ENCODE data around the gene KIF2A. TPM values are rescaled to one million over a fixed set of nuclear protein-coding genes. Genes with fewer than 3 reads are reported as not detected.

KIF2A gene
- total and polyA plus RNA-seq, 2 donors (not counting 3 experiments of a cell fraction or from before 2014, with no cell fraction given) = 17.1 to 65.1 TPM

DNA sequence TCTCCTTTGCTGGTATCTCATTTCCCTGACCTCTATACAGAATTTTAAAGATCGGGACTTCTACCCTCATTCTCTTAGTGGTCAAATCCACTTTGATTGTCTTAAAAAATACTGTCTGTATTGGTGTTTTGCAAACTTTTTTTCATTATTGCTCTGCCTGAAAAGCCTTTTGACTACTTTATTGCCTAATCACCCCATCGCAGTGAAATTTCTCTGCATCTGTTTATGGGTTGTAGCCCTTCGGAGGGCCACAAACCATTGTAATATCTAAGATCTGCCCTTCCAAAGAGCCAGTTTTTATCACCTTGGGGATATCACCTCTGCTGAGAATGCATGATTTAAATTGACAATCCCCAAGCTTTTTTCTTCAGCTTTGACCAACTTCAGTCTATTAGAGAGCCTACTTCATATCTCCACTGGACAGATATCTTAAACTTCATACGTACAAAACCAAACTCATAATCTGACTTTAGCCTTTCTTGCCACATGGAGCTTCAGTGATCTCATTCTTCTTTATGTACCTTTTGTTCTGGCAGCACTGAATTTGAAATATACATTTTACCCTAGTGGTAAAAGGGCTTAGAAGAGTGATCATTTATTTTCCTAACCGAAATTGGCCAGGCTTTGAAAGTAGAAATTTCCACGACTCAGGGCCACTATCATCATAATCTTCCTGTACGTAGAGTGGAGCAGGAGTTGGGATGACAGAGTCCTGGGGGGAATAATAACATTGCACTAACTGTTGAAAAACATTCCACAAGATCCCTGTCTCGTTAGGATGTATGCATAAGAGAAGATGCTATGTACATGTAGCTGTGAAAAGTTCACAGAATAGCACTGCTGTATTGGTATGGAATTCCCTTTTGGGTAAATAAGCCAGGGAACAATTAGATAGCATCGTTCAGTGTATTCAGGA, 21.4 kb downstream of the KIF2A start:
- intact Hi-C loops (cut with micrococcal nuclease) = no loop called here
- dilution Hi-C loops (cut with MboI; ENCODE audit: extremely low pct_ligation_motif_present, low sequenced_read_pairs) = no loop called here
- BruUV-seq (replicated peaks) = no TSS peak
- no peaks in the 10 kb centered on the region for H3K36me3 ChIP-seq (ENCODE audit: control insufficient read depth in 2 of 2, extremely low read depth in 1 of 2, insufficient read depth in 2 of 2, low read length in 2 of 2)
- H3K4me3 ChIP-seq (replicated peaks in 1 of 3; ENCODE audit: insufficient read depth in 1 of 3, low read depth in 1 of 3, low read length in 3 of 3) = no peak overlapping the region
- no peak overlapping the region for H3K9ac ChIP-seq (replicated peaks; ENCODE audit: extremely low read depth, insufficient read depth, low read length)
- H2AFZ ChIP-seq (ENCODE audit: low read depth, low read length) = no peak overlapping the region
- no peak overlapping the region for H3K4me2 ChIP-seq (ENCODE audit: insufficient read depth, low read length)
- no peaks in the 10 kb centered on the region for H3K9me3 ChIP-seq (replicated peaks; ENCODE audit: control insufficient read depth, insufficient read depth, low read length)
- H3K4me1 ChIP-seq (ENCODE audit: control insufficient read depth, extremely low read depth, insufficient read depth, low read length) = peaks cover 5% of the 10 kb centered on the region
- FAIRE-seq = no peak
- ChIA-PET CTCF (interaction anchor here (1.3 kb wide), 1 partner anchor 35 kb away, joined by 3 read pairs; no protein-coding TSS in a partner anchor), POLR2A (no interaction called here)
- H3K9me1 ChIP-seq (replicated peaks; ENCODE audit: control insufficient read depth, extremely low read depth, insufficient read depth, low read length) = no peaks in the 10 kb centered on the region
- no peak for DNase-seq (ENCODE audit: low read depth, low spot score)
- no peak for TF ChIP-seq FOS (IDR thresholded peaks at IDR 0.05; ENCODE audit: borderline replicate concordance, insufficient read depth, low read length)
- no peak for TF ChIP-seq JUN (IDR thresholded peaks at IDR 0.05; ENCODE audit: borderline replicate concordance, insufficient read depth, insufficient read length, low read depth)
- no peak for TF ChIP-seq POLR2A (IDR thresholded peaks at IDR 0.05; ENCODE audit: low read depth, low read length)
- TF ChIP-seq, protein P1, sequence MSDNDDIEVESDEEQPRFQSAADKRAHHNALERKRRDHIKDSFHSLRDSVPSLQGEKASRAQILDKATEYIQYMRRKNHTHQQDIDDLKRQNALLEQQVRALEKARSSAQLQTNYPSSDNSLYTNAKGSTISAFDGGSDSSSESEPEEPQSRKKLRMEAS (IDR thresholded peaks at IDR 0.05; ENCODE audit: insufficient read depth, insufficient read length) = no peak
- TF ChIP-seq GATA2 (IDR thresholded peaks at IDR 0.05; ENCODE audit: insufficient read depth, insufficient read length, low read depth, low read length) = no peak
- TF ChIP-seq EZH2 (IDR thresholded peaks at IDR 0.05; ENCODE audit: borderline replicate concordance, low read depth, low read length, severe bottlenecking) = no peak
- TF ChIP-seq, protein P2, sequence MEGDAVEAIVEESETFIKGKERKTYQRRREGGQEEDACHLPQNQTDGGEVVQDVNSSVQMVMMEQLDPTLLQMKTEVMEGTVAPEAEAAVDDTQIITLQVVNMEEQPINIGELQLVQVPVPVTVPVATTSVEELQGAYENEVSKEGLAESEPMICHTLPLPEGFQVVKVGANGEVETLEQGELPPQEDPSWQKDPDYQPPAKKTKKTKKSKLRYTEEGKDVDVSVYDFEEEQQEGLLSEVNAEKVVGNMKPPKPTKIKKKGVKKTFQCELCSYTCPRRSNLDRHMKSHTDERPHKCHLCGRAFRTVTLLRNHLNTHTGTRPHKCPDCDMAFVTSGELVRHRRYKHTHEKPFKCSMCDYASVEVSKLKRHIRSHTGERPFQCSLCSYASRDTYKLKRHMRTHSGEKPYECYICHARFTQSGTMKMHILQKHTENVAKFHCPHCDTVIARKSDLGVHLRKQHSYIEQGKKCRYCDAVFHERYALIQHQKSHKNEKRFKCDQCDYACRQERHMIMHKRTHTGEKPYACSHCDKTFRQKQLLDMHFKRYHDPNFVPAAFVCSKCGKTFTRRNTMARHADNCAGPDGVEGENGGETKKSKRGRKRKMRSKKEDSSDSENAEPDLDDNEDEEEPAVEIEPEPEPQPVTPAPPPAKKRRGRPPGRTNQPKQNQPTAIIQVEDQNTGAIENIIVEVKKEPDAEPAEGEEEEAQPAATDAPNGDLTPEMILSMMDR (IDR thresholded peaks at IDR 0.05; ENCODE audit: extremely low read depth in 1 of 2, insufficient read depth in 1 of 2, low read depth in 1 of 2, low read length in 2 of 2) = no peak
- no peak for TF ChIP-seq POLR2AphosphoS5 (IDR thresholded peaks at IDR 0.05; ENCODE audit: insufficient read depth, low read depth, low read length)
- no peak for TF ChIP-seq MYC (IDR thresholded peaks at IDR 0.05; ENCODE audit: low read depth, low read length)
- H3K79me2 ChIP-seq (ENCODE audit: control insufficient read depth, insufficient read depth, low read length) = peaks cover 79% of the 10 kb centered on the region
- H4K20me1 ChIP-seq (replicated peaks; ENCODE audit: control insufficient read depth, extremely low read depth, insufficient read depth, low read length) = peaks cover 11% of the 10 kb centered on the region
- H3K27ac ChIP-seq (ENCODE audit: insufficient read depth, low read depth, low read length) = no peak overlapping the region
- H3K27me3 ChIP-seq (ENCODE audit: control insufficient read depth in 2 of 2, insufficient read depth in 2 of 2, low read length in 2 of 2) = no peaks in the 10 kb centered on the region

Measured in endothelial cell of umbilical vein (primary cell).